ENCODE measurements around the gene GALNTL6. TPM values are rescaled to one million over a fixed set of nuclear protein-coding genes. Genes with fewer than 3 reads are reported as not detected.

GALNTL6 gene
- total and polyA plus RNA-seq, 2 of the 4 experiments (the other 2 are of a cell fraction): under 0.01 TPM; not detected in 1

GRCh38 chr4:172323288-172323687 lies 510.1 kb downstream of the GALNTL6 start:
- DNase-seq: no peak
- H3K14ac ChIP-seq (replicated peaks; ENCODE audit: low read depth, low read length): no peak overlapping the region
- H3K36me3 ChIP-seq (ENCODE audit: control insufficient read depth, insufficient read depth, low read length): no peaks in the 10 kb centered on the region
- H3K27ac ChIP-seq (ENCODE audit: insufficient read depth, low read length): no peak overlapping the region
- H3K79me1 ChIP-seq (ENCODE audit: low read depth in 1 of 2, low read length in 2 of 2): no peaks in the 10 kb centered on the region
- TF ChIP-seq CEBPB (IDR thresholded peaks at IDR 0.05; ENCODE audit: low read depth, low read length) (no peak), MXI1 (IDR thresholded peaks at IDR 0.05; ENCODE audit: borderline replicate concordance, low read depth, low read length) (no peak), NFE2L2 (IDR thresholded peaks at IDR 0.05; ENCODE audit: low read depth, low read length) (no peak), BHLHE40 (IDR thresholded peaks at IDR 0.05; ENCODE audit: low read depth, low read length) (no peak), USF2 (IDR thresholded peaks at IDR 0.05; ENCODE audit: low read depth, low read length) (no peak), RCOR1 (IDR thresholded peaks at IDR 0.05; ENCODE audit: insufficient replicate concordance, low read length) (no peak), RFX5 (IDR thresholded peaks at IDR 0.05; ENCODE audit: low read depth, low read length) (no peak), RAD21 (IDR thresholded peaks at IDR 0.05; ENCODE audit: low read length) (no peak), CHD1 (IDR thresholded peaks at IDR 0.05; ENCODE audit: low read depth, low read length) (no peak), FOS (IDR thresholded peaks at IDR 0.05; ENCODE audit: low read depth, low read length) (no peak), SMC3 (IDR thresholded peaks at IDR 0.05; ENCODE audit: low read depth, low read length) (no peak), MAFK (IDR thresholded peaks at IDR 0.05; ENCODE audit: low read depth, low read length) (no peak), POLR2A (IDR thresholded peaks at IDR 0.05; ENCODE audit: low read depth, low read length) (no peak), MAZ (IDR thresholded peaks at IDR 0.05; ENCODE audit: borderline replicate concordance, low read depth, low read length) (no peak)
- TF ChIP-seq, protein P1, sequence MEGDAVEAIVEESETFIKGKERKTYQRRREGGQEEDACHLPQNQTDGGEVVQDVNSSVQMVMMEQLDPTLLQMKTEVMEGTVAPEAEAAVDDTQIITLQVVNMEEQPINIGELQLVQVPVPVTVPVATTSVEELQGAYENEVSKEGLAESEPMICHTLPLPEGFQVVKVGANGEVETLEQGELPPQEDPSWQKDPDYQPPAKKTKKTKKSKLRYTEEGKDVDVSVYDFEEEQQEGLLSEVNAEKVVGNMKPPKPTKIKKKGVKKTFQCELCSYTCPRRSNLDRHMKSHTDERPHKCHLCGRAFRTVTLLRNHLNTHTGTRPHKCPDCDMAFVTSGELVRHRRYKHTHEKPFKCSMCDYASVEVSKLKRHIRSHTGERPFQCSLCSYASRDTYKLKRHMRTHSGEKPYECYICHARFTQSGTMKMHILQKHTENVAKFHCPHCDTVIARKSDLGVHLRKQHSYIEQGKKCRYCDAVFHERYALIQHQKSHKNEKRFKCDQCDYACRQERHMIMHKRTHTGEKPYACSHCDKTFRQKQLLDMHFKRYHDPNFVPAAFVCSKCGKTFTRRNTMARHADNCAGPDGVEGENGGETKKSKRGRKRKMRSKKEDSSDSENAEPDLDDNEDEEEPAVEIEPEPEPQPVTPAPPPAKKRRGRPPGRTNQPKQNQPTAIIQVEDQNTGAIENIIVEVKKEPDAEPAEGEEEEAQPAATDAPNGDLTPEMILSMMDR (conservative IDR thresholded peaks at IDR 0.05; ENCODE audit: low read depth, low read length): no peak
- TF ChIP-seq, protein P2, sequence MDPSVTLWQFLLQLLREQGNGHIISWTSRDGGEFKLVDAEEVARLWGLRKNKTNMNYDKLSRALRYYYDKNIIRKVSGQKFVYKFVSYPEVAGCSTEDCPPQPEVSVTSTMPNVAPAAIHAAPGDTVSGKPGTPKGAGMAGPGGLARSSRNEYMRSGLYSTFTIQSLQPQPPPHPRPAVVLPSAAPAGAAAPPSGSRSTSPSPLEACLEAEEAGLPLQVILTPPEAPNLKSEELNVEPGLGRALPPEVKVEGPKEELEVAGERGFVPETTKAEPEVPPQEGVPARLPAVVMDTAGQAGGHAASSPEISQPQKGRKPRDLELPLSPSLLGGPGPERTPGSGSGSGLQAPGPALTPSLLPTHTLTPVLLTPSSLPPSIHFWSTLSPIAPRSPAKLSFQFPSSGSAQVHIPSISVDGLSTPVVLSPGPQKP (IDR thresholded peaks at IDR 0.05; ENCODE audit: borderline replicate concordance, low read depth, low read length): no peak
- no CpG with 5 or more reads among the region's 2 CpGs for WGBS, 2 experiments (ENCODE audit: extremely low coverage in 2 of 2, insufficient read length in 1 of 2)
- H3K9ac ChIP-seq (ENCODE audit: low read depth, low read length): no peak overlapping the region
- dilution Hi-C loops (cut with HindIII; ENCODE audit: low sequenced_read_pairs, unreplicated experiment): no loop called here
- H3K9me1 ChIP-seq (ENCODE audit: insufficient read depth, low read length): no peaks in the 10 kb centered on the region
- no peak overlapping the region for H3K4me2 ChIP-seq (ENCODE audit: low read depth, low read length)
- in situ Hi-C loops (cut with MboI; ENCODE audit: low sequenced_read_pairs): no loop called here
- POLR2A ChIA-PET (ENCODE audit: unreplicated experiment): no interaction called here
- H2BK15ac ChIP-seq (ENCODE audit: low read depth, low read length): no peak overlapping the region
- no peaks in the 10 kb centered on the region for H4K20me1 ChIP-seq (ENCODE audit: insufficient read depth, low read length)
- CTCF ChIA-PET: no interaction called here
- no peak overlapping the region for H2AFZ ChIP-seq (replicated peaks; ENCODE audit: low read length, poor library complexity)
- intact Hi-C loops (cut with micrococcal nuclease): no loop called here
- H3K18ac ChIP-seq (ENCODE audit: low read depth, low read length): no peak overlapping the region
- no peak overlapping the region for H2AK9ac ChIP-seq (replicated peaks; ENCODE audit: low read depth, low read length, poor library complexity)
- no peak overlapping the region for H2BK5ac ChIP-seq (ENCODE audit: low read depth, low read length, poor library complexity, severe bottlenecking)
- H3K4ac ChIP-seq (ENCODE audit: low read depth, low read length): no peak overlapping the region
- no peak overlapping the region for H3K23ac ChIP-seq (ENCODE audit: low read depth, low read length)
- H3K27me3 ChIP-seq (ENCODE audit: control insufficient read depth, insufficient read depth, low read length): no peaks in the 10 kb centered on the region
- H3K9me3 ChIP-seq (ENCODE audit: control insufficient read depth, insufficient read depth, low read length): no peaks in the 10 kb centered on the region; the same call in 1 of the 2 replicates
- BruUV-seq (replicated peaks): no TSS peak
- H4K91ac ChIP-seq (ENCODE audit: insufficient read depth, low read depth, low read length): no peak overlapping the region
- no peak overlapping the region for H4K5ac ChIP-seq (ENCODE audit: low read depth, low read length)
- no peak for ATAC-seq (ENCODE audit: low read depth)
- no peak overlapping the region for H2BK20ac ChIP-seq (ENCODE audit: low read depth, low read length)
- H2AK5ac ChIP-seq (ENCODE audit: low read depth, low read length): no peak overlapping the region
- no peak overlapping the region for H3K56ac ChIP-seq (ENCODE audit: extremely low read depth, insufficient read depth, low read length)
- no peak overlapping the region for H3K4me3 ChIP-seq (ENCODE audit: insufficient read depth, low read depth, low read length)
- no peak overlapping the region for H2BK120ac ChIP-seq (ENCODE audit: low read depth, low read length)
- H4K8ac ChIP-seq (ENCODE audit: low read depth in 2 of 2, low read length in 2 of 2): no peak overlapping the region
- H3K4me1 ChIP-seq (ENCODE audit: control insufficient read depth, insufficient read depth, low read length): no peaks in the 10 kb centered on the region
